Activated CD8-positive, alpha-beta memory T cell treated with anti-CD3 and anti-CD28 coated beads, Interleukin-2, amount 50 U/mL, for 48 hours (primary cell): ENCODE measurements around the gene GNPNAT1.
A peak's percentile ranks its signal among the peaks of the same experiment; 100 is the strongest.
"Not testable (repeated sequence)": the region's sequence is repeated elsewhere in the genome, so short reads cannot be mapped to it uniquely, and the experiment has no call there.

ENCODE experiments used
- DNase-seq: peaks from one replicate; pipeline ENCODE4 v3.0.0-alpha.2; 2020

GNPNAT1 gene

DNA sequence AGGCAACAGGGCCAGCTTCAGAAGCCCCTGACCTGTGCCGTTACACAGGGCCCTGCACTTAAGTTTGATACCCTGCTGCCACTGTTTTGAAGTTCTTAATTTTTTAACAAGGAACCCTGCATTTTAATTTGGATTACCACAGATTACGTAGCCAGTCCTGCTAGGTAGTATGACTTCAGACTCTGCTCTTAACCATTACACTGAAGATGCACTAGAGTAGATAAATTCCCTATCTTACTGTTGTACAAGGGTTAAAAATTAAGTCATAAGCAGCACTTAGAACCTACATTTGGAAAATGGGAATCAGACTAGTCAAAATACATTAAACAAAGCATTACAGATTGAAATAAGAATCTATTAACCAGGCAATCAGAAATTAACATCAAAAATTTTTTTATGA lies 2.3 kb downstream of the GNPNAT1 start:
- DNase-seq: no peak

DNA sequence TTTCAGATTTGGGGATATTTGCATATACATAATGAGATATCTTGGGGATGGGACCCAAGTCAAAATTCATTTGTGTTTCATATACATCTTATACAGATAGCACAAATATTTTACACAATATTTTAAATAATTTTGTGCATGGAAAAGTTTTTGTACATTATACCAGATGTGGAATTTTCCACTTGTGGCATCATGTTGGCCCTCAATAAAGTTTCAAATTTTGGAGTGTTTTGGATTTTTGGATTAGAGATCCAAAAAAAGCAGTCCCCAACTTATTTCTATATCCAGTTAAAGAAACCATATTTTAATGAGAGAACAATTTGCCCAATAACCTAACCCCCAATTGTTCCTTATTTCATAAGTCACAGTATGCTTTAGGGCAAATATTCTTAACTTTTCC lies 4.5 kb downstream of the GNPNAT1 start:
- no peak for DNase-seq

DNA sequence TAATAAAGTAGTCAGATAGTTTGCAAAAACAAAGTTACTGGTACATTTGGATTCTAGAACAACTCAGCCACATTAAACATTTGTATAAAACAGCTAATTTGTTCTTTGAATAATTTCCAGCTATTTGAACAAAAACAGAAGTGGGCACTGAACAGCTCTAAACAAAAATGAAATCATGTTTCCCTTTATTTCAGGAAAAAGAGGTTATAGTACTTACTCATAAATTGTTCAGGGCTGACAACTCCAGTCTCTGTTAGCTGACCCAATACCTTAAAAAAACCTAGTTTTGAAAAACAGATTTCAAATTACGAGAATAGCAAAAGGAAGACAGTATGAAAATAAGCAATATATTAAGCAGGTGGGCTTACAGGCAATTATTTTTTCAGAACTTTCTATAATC lies 8.2 kb downstream of the GNPNAT1 start:
- no peak for DNase-seq

DNA sequence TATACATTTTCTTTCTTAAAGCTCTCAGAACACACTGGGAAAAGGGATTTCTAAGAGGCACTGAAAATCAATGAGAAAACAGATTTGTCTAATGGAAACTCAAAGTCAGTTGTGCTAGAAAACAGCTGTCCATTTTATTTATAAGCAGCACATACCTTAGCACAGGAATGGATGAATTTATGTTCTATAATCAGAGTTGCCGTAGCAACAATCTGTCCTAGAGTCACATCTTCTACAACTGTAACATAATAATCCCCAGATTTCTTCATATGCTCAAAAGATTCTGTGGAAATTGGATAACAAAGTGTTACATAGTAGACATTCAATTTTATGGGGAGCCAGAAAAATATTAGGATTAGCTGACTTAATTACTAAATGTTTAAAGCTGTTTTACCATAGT lies 9.8 kb downstream of the GNPNAT1 start:
- DNase-seq: no peak

DNA sequence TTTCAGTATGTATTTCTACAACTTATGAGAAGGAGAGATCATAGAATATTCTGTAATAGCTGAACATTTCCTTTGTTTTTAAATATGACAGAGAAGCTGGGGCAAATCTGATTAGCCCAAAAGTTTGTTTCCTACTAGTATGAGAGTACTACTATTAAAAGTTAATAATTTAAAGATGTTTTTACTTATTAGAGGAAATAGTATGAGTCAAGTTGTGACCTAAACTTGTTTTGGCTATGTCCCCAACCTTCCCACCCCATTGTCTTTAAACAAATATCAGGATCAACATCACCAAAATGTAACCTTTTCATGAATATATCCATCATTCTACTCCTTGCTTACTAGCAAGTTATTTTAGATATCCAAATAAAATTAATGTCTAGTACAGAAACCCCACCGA lies 10.5 kb downstream of the GNPNAT1 start:
- no peak for DNase-seq

DNA sequence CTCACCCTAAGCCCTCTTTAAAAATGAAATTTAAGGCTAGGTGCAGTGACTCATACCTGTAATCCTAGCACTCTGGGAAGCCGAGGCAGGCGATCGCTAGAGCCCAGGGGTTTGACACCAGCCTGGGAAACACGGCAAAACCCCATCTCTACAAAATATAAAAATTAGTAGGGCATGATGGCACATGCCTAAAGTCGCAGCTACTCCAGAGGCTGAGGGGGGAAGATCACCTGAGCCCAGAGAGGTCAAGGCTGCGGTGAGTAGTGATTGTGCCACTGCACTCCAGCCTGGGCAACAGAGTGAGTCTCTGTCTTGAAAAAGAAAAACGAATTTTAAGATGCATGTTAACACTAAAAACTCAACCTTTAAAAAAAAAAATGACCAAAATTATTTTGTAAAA lies 12.7 kb downstream of the GNPNAT1 start:
- no peak for DNase-seq

DNA sequence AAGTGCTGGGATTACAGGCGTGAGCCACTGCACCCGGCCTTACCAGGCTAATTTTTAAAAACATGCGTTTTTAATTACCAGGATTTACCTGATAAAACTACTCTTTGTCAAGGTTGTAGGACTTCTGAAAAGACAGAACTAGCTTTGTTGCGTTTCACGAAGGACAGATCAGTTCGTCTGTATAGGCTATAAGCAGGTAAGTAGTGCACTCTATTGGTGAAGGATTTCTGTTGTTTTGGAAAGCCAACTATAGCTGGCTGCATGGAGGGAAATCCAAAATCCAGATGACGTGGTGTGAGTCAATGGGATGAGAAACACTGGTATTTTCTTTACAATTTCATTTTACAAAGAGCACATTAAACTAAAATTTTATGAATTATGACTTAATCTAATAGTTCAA lies 14.6 kb downstream of the GNPNAT1 start:
- no peak for DNase-seq

DNA sequence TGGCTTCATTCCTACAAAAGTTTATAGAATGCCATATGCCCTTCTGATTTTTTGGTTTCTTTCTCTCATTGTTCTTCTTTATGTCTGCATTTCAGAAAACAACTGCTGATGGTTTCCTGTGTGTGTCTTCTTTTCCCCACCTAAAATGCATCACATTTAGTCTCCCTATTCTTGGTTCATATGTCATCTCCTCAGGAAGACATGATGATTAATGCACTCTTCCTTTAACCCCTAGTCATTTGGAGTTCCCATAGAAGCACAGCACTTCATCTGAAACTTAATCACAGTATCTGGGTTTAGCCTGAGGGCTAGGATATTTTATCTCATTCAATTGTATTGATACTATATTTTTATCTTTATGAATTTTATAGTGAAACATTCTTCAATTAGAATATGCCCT lies 21.5 kb downstream of the GNPNAT1 start:
- no peak for DNase-seq

DNA sequence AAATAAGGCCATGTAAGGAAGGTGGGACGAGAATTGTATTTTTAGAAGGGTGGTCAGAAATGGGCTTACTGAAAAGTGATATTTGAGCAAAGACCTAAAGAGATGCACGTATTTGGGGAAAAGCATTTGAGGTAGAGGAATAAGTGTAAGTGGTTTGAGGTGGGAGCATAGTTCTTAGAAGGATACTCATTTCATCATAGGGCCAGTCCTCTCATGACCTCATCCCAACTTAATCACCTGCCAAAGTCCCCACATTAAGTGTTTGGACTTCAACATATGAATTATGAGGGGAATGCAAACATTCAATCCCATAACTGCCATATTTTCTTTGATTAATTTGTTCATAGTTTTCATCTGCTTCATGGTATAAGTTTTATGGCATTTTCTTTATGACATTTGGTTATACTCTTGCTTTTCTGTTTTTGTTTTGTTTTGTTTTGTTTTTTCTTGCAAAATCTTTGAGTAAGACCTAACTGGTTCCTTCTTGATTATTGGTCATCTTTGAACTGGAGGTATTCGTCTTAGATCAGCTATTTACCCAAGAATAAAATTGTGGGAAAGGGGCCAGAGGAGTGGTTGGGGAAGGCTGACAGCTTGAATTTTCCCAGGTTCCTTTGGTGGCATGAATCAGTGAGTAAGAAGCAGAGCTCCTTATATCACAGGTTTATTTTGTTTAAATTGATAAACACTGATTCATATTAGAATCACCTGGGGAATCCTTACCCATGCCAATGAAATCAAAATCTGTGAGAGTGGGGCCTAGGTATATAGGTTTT lies 24.2 kb downstream of the GNPNAT1 start:
- no peak for DNase-seq

DNA sequence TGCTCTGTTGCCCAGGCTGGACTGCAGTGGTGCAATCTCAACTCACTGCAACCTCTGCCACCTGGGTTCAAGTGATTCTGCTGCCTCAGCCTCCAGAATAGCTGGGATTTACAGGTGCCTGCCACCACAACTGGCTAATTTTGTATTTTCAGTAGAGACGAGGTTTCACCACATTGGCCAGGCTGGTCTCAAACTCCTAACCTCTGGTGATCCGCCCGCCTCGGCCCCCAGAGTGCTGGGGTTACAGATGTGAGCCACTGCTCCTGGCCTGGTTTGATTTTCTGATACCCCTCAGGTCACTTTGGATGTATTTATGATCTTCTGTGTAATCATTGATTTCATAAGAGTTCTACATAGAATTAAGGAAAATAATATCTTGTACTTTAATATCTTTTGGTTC lies 28.5 kb downstream of the GNPNAT1 start:
- DNase-seq: not testable (repeated sequence)

DNA sequence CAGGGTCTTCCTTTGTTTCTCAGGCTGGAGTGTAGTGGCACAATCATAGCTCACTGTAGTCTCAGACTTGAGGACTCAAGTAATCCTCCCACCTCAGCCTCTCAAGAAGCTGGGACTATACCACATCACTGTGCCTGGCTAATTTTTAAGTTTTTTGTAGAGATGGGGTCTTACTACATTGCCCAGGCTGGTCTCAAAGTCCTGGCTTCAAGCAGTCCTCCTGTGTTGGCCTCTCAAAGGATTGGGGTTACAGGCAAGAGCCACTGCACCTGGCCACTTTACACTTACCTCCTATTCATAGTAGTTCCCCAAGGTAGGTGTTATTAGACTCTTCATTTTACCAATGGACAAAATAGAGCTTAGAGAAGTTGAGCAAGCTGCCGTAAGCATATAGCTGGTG lies 32.3 kb downstream of the GNPNAT1 start:
- DNase-seq: no peak

DNA sequence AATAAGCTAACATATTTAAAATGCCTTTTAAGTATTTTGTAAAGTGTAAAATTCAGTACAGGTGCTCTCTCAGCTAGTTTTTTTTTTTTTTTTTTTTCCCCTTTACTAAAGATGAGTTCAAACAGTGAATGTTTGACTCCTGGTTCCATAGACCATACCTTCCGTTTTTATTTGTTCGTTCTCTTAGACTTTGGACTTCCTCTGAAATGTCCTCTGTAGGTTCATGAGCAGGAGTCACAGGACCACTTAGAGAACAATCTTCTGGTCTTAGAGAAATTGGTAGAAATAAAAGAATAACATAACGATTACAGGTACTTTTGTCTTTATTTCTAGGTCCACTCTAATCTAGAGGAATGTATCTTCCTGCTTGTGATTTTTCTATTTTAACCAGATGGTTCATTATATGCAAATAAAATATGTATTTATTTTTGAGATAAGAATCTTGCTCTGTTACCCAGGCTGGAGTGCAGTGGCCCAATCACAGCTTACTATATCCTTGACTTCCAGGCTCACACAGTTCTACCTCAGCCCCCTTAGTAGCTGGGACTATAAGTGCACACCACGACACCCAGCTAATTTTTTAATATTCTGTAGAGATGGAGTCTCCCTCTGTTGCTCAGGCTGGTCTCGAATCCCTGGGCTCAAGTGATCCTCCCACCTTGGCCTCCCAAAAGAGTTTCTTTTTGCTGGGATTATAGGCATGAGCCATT lies 35.6 kb downstream of the GNPNAT1 start:
- DNase-seq: no peak

DNA sequence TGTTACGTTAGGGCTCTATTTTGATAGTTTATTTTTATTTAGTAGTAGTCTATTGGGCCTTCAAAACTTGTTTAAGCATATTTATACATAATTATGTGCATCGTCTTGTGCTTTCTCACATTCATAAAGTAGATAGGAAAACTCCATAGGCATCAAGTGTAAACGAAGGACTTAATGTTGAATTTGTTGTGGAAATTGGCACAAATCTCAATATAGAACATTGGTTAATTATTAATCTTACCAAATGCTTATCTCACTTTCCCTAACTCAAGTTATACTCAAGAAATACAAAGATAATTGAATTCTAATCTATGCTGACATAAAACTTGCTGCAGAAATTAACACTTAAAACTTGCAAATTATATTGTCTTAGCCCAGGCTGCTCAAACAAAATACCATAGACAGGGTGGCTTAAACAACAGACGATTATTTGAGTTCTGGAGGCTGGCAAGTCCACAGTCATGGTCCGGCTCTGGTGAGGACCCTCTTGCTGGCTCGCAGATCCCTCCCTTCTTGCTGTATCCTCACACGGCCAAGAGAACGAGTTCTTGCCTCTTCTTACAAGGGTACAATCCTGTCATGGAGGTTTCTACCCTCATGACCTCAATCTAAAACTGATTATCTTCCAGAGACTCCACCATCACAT lies 42.6 kb downstream of the GNPNAT1 start:
- DNase-seq: no peak

DNA sequence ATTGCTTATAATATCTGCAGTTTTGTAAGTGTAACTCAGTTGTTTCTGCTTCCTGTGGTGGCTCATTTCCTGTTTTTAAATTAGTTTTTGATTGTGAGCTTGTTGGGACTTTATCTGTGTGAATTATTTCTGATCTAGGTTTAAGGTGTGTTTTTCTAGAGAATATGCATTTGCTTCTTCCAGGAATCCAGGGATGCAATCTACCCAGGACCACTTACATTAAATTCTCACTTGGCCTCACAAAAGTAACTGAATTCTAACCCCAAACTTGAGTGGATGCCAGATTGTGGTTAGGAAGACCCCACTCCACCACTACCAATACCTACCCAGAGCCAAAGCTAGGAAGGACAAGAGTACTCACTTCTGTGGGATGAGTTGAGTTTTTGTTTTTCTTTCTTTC lies 49.5 kb downstream of the GNPNAT1 start:
- DNase-seq: no peak

DNA sequence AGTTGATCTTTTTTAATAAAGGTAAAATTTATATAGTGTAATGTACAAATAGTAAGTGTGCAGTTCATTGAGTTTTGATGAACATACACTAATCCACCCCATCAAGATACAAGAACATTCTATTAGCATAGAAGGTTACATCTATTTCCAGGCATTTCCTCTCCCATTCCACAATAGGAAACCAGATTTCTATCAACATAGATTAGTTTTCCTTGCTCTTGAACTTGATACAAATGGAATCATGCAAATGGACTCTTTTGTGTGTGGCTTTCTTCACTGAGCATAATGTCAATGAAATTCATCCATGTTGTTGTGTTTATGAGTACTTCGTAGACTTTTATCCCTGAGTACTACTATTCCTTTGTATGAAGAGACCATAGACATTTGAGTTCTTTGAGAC lies 50.7 kb downstream of the GNPNAT1 start:
- DNase-seq: no peak

DNA sequence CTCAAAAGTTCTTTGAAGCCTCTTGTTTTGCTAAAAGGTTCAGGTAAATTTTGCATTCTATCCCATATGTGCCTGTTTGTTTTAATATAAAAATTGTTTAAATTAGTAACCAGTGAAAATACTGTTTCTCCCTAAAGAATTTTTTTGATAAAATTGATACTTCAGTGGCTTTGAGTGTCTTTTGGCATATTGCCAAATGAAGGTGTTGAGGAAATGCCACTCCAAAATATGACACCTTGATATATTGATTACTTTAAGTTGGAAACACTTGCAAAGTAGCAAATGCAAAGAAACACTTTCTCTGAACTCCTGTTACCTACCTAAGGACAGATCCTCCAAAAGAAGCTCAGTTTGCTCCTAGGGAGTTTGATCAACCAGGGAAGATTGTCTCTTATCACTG lies 53.0 kb downstream of the GNPNAT1 start:
- no peak for DNase-seq

DNA sequence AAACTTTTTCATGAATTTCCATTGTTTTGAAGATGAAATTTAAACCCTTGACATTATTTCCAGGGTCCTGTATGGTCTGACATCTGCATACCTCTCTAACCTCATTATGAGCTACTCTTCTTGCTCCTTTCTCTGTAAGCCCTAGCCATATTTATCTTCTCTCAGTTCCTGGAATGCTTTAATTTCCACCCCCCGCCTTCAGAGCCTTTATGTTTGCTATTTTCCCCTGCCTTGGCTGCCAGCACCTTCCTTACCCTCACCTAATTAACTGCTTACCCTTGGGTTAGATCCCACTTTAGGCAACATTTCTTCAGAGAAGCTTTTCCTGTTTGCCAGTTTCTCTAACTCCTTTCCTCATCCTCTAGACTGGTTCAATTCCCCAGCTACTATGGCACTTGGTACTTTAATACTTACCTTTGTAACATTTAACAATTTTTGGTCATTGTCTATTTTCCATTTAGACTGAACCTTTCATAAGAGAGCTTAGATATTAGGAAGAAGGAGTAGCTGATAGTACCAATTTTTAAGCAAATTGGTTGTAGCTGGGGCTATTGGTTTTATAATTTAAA lies 55.4 kb downstream of the GNPNAT1 start:
- no peak for DNase-seq

DNA sequence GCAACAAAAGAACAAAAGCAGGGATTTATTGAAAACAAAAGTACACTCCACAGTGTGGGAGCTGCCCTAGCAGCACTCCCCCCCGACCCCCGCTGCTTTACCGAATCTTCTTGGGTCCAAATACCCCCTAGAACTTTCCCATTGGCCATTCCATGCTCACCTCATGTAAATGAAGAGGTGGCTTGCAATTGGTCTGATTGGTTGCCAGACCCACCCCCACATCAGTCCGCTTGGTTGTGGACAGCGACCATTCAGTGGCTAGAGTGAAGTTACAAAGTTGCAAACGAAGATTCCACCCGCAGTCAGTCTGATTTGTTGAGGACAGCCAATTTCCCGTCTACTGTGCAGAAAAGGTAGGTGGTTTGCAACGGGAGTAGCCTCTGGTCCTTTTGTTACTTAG lies 57.6 kb downstream of the GNPNAT1 start:
- DNase-seq: no peak

DNA sequence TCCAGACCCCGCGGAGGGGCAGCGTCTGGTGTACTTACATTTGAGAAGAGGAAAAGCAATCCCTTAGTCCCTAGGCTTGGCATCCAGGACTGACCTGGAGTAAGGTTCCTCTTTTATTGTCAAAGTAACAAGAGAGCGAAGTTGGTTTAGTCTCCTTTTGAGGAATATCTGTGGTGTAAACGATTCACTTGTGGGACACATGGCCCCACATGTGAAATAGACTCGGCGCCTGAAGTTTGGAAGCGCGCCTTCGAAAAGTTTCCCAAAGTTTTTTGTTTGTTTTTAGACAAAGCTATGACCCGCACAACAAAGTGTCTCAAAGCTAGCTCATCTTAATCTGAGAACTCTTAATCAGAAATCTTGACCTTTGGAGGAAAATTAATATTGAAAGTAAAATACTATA lies 60.7 kb downstream of the GNPNAT1 start:
- DNase-seq: no peak

DNA sequence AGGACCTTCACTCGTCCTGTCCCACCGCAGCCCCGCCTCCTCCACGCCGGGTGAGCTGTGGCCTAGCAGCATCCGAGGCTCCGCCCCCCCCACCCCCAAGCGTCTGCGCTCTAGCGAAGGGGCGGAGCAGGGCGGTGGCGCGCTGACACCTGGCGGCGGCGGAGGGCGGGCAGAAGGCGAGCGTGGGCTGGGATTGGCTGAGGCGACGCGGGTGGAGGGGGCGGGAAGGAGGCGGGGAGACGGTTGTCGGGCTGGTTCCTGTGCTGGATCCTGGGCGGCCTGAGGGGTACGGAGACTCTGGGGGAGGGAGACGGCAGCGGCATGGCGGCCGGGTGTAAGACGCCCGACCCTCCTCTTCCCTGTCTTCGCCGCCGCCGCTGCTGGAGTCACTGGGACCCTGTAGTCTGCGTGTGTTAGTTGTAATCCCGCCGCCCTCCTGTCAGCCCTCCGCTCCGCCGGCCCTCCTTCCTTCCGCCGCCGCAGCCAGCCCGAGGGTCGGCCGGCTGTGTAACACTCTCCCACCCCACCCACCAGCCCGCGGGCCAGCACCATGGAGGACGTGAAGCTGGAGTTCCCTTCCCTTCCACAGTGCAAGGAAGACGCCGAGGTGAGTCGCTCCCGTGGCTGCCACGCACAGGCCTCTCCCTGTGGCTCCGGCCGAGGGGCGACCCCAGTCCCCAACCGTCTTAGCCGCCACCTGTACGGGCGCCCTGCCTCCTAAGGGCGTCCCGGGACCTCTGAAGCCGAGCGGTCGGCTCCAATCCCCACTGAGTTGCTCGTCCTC lies 61.3 kb downstream of the GNPNAT1 start, which contains the start of gene STYX:
Gene STYX (plus strand): TSS at position 242 of the 784 bp plus-strand sequence. CDS start 309 bp downstream, at position 551.
- DNase-seq: peak; percentile 98

DNA sequence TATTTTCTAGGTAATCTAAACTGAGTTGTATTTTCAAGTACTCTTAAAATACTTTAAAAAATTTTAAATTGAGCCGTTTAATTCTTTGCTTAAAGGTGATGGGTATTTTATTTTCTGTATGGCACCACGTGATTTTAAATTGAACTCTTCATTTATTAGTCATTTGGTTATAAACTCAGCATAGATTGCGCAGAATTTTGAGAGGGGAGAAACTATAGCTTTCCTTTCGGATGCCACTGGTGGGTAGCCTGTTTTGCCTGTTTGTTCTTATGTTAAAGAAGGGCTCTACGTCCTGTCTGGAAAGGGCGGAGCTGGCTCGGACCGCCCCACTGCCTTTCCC lies 61.9 kb downstream of the GNPNAT1 start:
- no peak for DNase-seq

DNA sequence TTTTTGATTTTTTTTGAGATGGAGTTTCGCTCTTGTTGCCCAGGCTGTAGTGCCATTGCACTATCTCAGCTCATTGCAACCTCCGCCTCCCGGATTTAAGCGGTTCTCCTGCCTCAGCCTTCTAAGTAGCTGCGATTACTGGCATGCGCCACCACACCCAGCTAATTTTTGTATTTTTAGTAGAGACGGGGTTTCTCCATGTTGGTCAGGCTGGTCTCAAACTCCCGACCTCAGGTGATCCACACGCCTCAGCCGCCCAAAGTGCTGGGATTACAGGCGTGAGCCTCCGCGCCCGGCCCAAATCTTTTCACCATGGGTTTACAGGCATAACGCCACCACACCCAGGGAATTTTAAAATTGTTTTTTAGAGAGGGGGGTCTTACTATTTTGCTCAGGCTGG lies 62.4 kb downstream of the GNPNAT1 start:
- DNase-seq: not testable (repeated sequence)

DNA sequence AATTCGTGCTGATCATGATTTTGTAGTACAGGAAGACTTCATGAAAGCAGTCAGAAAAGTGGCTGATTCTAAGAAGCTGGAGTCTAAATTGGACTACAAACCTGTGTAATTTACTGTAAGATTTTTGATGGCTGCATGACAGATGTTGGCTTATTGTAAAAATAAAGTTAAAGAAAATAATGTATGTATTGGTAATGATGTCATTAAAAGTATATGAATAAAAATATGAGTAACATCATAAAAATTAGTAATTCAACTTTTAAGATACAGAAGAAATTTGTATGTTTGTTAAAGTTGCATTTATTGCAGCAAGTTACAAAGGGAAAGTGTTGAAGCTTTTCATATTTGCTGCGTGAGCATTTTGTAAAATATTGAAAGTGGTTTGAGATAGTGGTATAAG lies 63.9 kb downstream of the GNPNAT1 start:
- DNase-seq: not testable (repeated sequence)
